ENCODE data around the gene TRAK2.

DNA sequence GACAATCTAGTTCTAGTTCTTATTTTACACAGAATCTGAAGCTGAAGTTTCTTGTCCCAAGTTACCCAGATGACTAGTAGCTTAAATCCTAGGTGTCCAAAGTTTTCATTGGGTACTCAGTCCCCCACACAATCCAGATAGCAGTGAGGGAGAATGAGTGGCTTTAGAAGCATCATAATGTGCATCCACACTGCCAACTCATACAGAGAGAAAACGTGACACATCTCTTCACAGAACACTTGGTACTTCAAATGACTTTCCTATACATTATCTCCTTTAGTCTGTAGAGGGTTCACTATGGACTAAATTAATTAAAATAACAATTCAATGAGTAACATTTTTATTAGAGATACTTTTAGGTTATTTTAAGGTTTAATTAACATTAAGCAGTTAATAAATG lies 45.5 kb upstream of the TRAK2 start:
- no peak for TF ChIP-seq POLR2A (IDR thresholded peaks at IDR 0.05)
- TF ChIP-seq, protein P1, sequence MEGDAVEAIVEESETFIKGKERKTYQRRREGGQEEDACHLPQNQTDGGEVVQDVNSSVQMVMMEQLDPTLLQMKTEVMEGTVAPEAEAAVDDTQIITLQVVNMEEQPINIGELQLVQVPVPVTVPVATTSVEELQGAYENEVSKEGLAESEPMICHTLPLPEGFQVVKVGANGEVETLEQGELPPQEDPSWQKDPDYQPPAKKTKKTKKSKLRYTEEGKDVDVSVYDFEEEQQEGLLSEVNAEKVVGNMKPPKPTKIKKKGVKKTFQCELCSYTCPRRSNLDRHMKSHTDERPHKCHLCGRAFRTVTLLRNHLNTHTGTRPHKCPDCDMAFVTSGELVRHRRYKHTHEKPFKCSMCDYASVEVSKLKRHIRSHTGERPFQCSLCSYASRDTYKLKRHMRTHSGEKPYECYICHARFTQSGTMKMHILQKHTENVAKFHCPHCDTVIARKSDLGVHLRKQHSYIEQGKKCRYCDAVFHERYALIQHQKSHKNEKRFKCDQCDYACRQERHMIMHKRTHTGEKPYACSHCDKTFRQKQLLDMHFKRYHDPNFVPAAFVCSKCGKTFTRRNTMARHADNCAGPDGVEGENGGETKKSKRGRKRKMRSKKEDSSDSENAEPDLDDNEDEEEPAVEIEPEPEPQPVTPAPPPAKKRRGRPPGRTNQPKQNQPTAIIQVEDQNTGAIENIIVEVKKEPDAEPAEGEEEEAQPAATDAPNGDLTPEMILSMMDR (IDR thresholded peaks at IDR 0.05) = no peak

Measured in esophagus squamous epithelium (tissue), 4 donors.